Epithelial cell of esophagus (primary cell): Measurements from ENCODE around the gene SUCLG2.

ENCODE experiments used
- DNase-seq: peaks from one replicate; pipeline ENCODE4 v3.0.0; 2010; ENCODE audit warnings: low read depth
- H3K4me3 ChIP-seq: 2 replicates; pipeline ENCODE4 v1.5.1; 2011; ENCODE audit warnings: mild to moderate bottlenecking, low read length, control low read depth
- CTCF ChIP-seq: IDR thresholded peaks from 2 replicates; pipeline ENCODE4 v1.5.1; 2011; ENCODE audit warnings: low read depth, mild to moderate bottlenecking, low read length, control low read depth, inconsistent platforms; ENCODE audit not compliant: insufficient read depth; ENCODE audit errors: missing control alignments

The SUCLG2 gene, protein sequence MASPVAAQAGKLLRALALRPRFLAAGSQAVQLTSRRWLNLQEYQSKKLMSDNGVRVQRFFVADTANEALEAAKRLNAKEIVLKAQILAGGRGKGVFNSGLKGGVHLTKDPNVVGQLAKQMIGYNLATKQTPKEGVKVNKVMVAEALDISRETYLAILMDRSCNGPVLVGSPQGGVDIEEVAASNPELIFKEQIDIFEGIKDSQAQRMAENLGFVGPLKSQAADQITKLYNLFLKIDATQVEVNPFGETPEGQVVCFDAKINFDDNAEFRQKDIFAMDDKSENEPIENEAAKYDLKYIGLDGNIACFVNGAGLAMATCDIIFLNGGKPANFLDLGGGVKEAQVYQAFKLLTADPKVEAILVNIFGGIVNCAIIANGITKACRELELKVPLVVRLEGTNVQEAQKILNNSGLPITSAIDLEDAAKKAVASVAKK

GRCh38 chr3:67654099-67654843 lies at the start of gene SUCLG2:
Gene SUCLG2 (minus strand): TSS chr3:67654612. CDS start chr3:67654586, 26 bp downstream.
- peak; percentile 84 for DNase-seq
- TF ChIP-seq CTCF = no peak
- H3K4me3 ChIP-seq = peak within 1 kb of the TSS; percentile 75

GRCh38 chr3:67700596-67700995 lies 46.2 kb upstream of the SUCLG2 start:
- no peak for TF ChIP-seq CTCF
- no peak for DNase-seq
- H3K4me3 ChIP-seq = no peak overlapping the region

DNA sequence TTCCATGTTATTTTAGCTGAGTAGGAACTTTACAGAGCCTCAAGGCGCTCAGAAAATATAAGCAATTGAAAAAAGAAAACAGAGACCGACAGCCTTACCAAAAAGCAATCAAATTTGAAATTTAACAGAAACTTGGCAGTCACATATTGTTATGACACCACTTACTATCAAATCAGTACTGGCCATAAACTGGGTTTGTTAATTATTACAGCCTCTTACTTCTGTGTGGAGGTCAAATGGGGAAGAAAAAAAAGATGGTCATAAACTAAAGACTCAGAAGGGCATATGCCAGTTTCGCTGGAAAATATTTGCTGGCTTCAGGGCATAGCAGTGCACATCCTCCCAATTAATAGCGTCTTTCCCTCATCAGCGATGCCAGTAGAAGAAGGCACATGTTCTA lies 45.5 kb upstream of the SUCLG2 start:
- no peak overlapping the region for H3K4me3 ChIP-seq
- no peak for TF ChIP-seq CTCF
- DNase-seq = no peak

DNA sequence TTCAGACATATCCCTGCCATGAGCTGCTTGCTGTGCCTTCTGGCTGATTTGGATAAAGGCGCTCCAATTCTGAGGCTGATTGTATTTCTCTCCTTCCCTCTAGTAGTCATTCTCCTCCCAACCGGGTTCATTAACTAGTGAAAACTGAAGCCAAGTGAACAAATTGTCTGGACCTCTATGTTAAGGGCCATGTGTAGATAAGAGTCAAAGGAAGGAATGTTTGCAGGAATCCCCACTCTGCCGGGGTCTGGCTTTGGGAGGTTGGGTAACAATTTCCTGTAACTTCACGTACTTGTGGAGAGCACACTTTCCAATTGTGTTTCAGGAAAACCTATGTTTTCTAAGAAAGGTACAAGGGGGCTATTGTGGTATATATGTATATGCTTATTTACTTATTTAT lies 38.2 kb upstream of the SUCLG2 start:
- no peak for TF ChIP-seq CTCF
- DNase-seq = no peak

GRCh38 chr3:67691926-67692325 lies 37.5 kb upstream of the SUCLG2 start:
- no peak overlapping the region for H3K4me3 ChIP-seq
- no peak for DNase-seq
- no peak for TF ChIP-seq CTCF

More for the DNA sequence above, 38.2 kb upstream of the SUCLG2 start:
- H3K4me3 ChIP-seq = no peak overlapping the region

DNA sequence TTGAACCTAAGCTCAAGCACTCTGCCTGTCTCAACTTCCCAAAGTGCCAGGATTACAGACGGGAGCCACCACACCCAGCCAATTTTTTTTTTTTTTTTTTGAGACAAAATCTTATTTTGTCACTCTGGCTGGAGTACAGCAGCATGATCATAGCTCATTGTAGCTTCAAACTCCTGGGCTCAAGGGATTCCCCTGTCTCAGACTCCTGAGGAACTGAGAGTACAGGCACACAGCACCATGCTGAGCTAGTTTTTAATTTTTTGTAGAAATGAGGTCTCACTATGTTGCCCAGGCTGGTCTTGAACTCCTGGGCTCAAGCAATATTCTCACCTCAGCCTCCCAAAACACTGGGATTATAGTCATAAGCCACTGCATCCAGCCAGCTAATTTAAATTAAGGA lies 36.8 kb upstream of the SUCLG2 start:
- no peak for DNase-seq
- TF ChIP-seq CTCF = no peak
- no peak overlapping the region for H3K4me3 ChIP-seq

DNA sequence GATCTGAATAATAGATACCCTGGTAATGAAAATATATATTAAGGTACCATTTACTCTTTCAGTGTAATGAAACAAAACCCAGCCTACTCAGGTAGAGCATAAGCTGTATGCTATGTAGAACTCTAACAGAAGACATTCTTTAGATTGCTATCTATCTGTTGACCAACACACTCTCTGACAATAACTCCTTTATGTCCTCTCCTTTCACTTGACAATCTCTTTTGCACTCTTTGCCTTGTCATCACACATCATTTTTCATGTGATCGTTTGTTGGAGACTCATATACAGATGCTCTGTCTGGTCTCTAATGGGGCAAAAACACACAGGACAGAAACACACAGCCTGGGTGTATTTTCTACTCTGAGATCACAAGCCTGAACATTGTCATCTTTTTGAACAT lies 35.4 kb upstream of the SUCLG2 start:
- TF ChIP-seq CTCF = no peak
- DNase-seq = no peak
- H3K4me3 ChIP-seq = no peak overlapping the region
